ENCODE data around the gene CREB5. TPM values are rescaled to one million over a fixed set of nuclear protein-coding genes. Genes with fewer than 3 reads are reported as not detected.

CREB5 gene
- total RNA-seq, 1 experiment from 2014 or later: 0.49 TPM

DNA sequence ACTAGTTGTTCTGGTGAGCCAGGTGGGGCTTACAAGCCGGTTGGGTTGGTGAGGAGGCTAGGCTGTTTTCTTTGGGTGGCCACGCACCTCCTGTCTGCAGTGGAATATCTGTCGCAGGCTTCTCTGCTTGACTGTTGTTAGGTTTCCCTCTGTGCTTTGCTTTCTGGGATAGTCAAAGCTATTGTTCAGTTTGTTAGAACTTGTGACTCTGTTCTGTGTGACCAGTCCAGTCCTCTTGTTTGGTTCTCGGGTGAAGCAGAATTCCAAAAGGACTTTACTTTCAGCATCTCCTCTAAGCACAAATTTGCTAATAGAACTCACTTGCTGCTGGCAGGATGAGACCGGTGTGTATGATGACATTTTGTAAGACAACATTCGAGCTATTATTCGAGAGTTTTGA is 105.3 kb downstream of the CREB5 start:
- CTCF ChIA-PET: no interaction called here
- POLR2A ChIA-PET: no interaction called here
- H3K4me2 ChIP-seq (ENCODE audit: low read length): no peak overlapping the region

DNA sequence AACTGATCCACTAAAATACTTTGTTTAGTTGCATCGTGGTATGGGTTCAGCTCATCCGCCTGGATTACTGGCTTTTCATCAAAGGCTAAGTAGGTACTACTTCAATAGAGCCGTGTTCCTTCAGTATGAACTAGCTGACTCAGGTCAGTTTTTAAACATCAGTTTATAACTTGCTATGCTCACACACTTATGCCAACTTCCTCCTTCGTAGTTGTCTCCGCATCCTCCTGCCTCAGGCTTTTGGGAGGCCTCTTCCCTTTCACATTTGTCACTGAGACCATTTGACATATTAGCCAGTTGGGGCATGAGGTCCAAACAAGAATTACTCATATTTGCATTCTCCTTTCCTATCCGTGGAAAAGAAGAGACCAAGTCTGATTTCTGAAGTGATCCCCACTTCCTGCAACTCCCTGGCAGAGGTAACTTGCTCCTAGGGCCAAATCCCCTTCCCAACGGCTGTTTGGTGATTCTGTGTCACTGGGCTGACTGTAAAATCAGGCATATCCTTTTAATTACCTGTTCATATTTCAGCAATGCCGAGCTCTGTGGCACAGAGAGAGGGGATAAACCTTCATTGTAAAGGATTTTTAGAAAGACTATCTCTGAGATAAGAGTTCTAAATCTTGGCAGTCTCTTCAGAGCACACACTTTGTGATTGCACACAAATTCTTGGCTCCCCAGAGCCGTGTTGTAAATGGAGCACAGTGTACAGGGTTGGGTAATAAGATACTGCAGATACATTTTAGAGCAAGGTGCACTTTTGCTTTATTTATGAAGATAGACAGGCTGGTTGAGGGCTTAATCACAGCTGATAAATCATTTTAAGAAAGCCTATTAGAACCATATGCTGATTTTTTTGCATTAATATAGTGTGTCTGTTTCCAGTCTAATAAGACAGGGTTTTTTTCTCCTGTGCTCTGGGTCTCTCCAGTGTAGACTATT is 108.0 kb downstream of the CREB5 start:
- TF ChIP-seq JUND (IDR thresholded peaks at IDR 0.05) (no peak), ZNF274 (IDR thresholded peaks at IDR 0.05; ENCODE audit: low read depth, low read length) (no peak), SRF (IDR thresholded peaks at IDR 0.05; ENCODE audit: low read depth) (no peak), SIN3A (IDR thresholded peaks at IDR 0.05; ENCODE audit: low read depth) (no peak), TCF7L2 (IDR thresholded peaks at IDR 0.05; ENCODE audit: borderline replicate concordance, extremely low read depth, insufficient read depth, insufficient read length) (no peak), ZFX (IDR thresholded peaks at IDR 0.05) (no peak), SP1 (IDR thresholded peaks at IDR 0.05; ENCODE audit: low read depth) (no peak), ATF3 (IDR thresholded peaks at IDR 0.05) (no peak), YY1 (IDR thresholded peaks at IDR 0.05; ENCODE audit: extremely low read depth, insufficient replicate concordance, low read depth, low read length) (no peak), FOSL1 (IDR thresholded peaks at IDR 0.05; ENCODE audit: low read depth) (no peak)
- TF ChIP-seq, protein P1, sequence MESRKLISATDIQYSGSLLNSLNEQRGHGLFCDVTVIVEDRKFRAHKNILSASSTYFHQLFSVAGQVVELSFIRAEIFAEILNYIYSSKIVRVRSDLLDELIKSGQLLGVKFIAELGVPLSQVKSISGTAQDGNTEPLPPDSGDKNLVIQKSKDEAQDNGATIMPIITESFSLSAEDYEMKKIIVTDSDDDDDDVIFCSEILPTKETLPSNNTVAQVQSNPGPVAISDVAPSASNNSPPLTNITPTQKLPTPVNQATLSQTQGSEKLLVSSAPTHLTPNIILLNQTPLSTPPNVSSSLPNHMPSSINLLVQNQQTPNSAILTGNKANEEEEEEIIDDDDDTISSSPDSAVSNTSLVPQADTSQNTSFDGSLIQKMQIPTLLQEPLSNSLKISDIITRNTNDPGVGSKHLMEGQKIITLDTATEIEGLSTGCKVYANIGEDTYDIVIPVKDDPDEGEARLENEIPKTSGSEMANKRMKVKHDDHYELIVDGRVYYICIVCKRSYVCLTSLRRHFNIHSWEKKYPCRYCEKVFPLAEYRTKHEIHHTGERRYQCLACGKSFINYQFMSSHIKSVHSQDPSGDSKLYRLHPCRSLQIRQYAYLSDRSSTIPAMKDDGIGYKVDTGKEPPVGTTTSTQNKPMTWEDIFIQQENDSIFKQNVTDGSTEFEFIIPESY (IDR thresholded peaks at IDR 0.05; ENCODE audit: extremely low read depth, insufficient replicate concordance, low read length): no peak
- H3K4me2 ChIP-seq (ENCODE audit: low read length): no peak overlapping the region
- ChIA-PET CTCF (no interaction called here), RAD21 (ENCODE audit: low non-redundant PET in 1 of 2, low total read pairs in 2 of 2, uncharacterized antibody in 2 of 2, unreplicated experiment in 2 of 2) (no interaction called here), POLR2A (no interaction called here)
- H2AFZ ChIP-seq (ENCODE audit: low read depth, low read length, poor library complexity, severe bottlenecking): no peak overlapping the region
- H3K4me3 ChIP-seq (replicated peaks in 1 of 2; ENCODE audit: low read depth in 1 of 2, low read length in 2 of 2): no peak overlapping the region
- H3K9me2 ChIP-seq (ENCODE audit: insufficient read depth): no peaks in the 10 kb centered on the region
- peaks cover 85% of the 10 kb centered on the region for H3K27me3 ChIP-seq (ENCODE audit: insufficient read depth, low read length)
- no peaks in the 10 kb centered on the region for H3K4me1 ChIP-seq (ENCODE audit: control insufficient read depth in 1 of 2, insufficient read depth in 2 of 2, low read length in 2 of 2)
- H3K9ac ChIP-seq (ENCODE audit: low read length): no peak overlapping the region
- DNase-seq (ENCODE audit: low read depth, low spot score): no peak
- no peaks in the 10 kb centered on the region for H3K9me3 ChIP-seq (ENCODE audit: control insufficient read depth in 1 of 2, insufficient read depth in 1 of 2, low read depth in 1 of 2, low read length in 2 of 2)
- intact Hi-C loops (cut with micrococcal nuclease): no loop called here
- no peaks in the 10 kb centered on the region for H3K36me3 ChIP-seq (ENCODE audit: control insufficient read depth in 1 of 2, insufficient read depth in 2 of 2, low read length in 2 of 2)
- H4K20me1 ChIP-seq (ENCODE audit: insufficient read depth): no peaks in the 10 kb centered on the region
- ATAC-seq: no peak
- no peaks in the 10 kb centered on the region for H3K79me2 ChIP-seq (ENCODE audit: insufficient read depth, low read length)
- H3K27ac ChIP-seq (ENCODE audit: low read depth, low read length): no peak overlapping the region
- no TSS peak for BruUV-seq (replicated peaks)

More for the DNA sequence above, 105.3 kb downstream of the CREB5 start:
- H3K27me3 ChIP-seq (ENCODE audit: insufficient read depth, low read length): peaks cover 82% of the 10 kb centered on the region
- H4K20me1 ChIP-seq (ENCODE audit: insufficient read depth): no peaks in the 10 kb centered on the region
- BruUV-seq (replicated peaks): no TSS peak
- H3K79me2 ChIP-seq (ENCODE audit: insufficient read depth, low read length): no peaks in the 10 kb centered on the region
- RAD21 ChIA-PET (ENCODE audit: low non-redundant PET in 1 of 2, low total read pairs in 2 of 2, uncharacterized antibody in 2 of 2, unreplicated experiment in 2 of 2): no interaction called here
- no peak for DNase-seq (ENCODE audit: low read depth, low spot score)
- H3K9ac ChIP-seq (ENCODE audit: low read length): no peak overlapping the region
- H3K9me2 ChIP-seq (ENCODE audit: insufficient read depth): no peaks in the 10 kb centered on the region
- H3K4me1 ChIP-seq (ENCODE audit: control insufficient read depth in 1 of 2, insufficient read depth in 2 of 2, low read length in 2 of 2): no peaks in the 10 kb centered on the region
- H3K27ac ChIP-seq (ENCODE audit: low read depth, low read length): no peak overlapping the region
- no peak for ATAC-seq
- H2AFZ ChIP-seq (ENCODE audit: low read depth, low read length, poor library complexity, severe bottlenecking): no peak overlapping the region
- H3K9me3 ChIP-seq (ENCODE audit: control insufficient read depth in 1 of 2, insufficient read depth in 1 of 2, low read depth in 1 of 2, low read length in 2 of 2): no peaks in the 10 kb centered on the region
- H3K4me3 ChIP-seq (replicated peaks in 1 of 2; ENCODE audit: low read depth in 1 of 2, low read length in 2 of 2): no peak overlapping the region
- no peaks in the 10 kb centered on the region for H3K36me3 ChIP-seq (ENCODE audit: control insufficient read depth in 1 of 2, insufficient read depth in 2 of 2, low read length in 2 of 2)
- TF ChIP-seq ELF1 (IDR thresholded peaks at IDR 0.05; ENCODE audit: borderline replicate concordance, low read depth): no peak
- TF ChIP-seq JUND (IDR thresholded peaks at IDR 0.05): no peak
- no peak for TF ChIP-seq SRF (IDR thresholded peaks at IDR 0.05; ENCODE audit: low read depth)
- no peak for TF ChIP-seq CBX3 (IDR thresholded peaks at IDR 0.05; ENCODE audit: low read depth)
- TF ChIP-seq ATF3 (IDR thresholded peaks at IDR 0.05): no peak
- no peak for TF ChIP-seq POLR2A (IDR thresholded peaks at IDR 0.05; ENCODE audit: borderline replicate concordance, extremely low read depth, insufficient read depth, insufficient read length)
- TF ChIP-seq POLR2AphosphoS5 (IDR thresholded peaks at IDR 0.05; ENCODE audit: low read depth, low read length): no peak
- no peak for TF ChIP-seq ZNF274 (IDR thresholded peaks at IDR 0.05; ENCODE audit: low read depth, low read length)
- intact Hi-C loops (cut with micrococcal nuclease): no loop called here
